ENCODE measurements around the gene KIAA1328. TPM values are rescaled to one million over a fixed set of nuclear protein-coding genes. Genes with fewer than 3 reads are reported as not detected.

The KIAA1328 gene
- total and polyA plus RNA-seq, 7 donors = 2.1 to 18.9 (median 12.5) TPM

GRCh38 chr18:37180086-37180485, 351.2 kb downstream of the KIAA1328 start:
- no peaks in the 10 kb centered on the region for H3K27me3 ChIP-seq

GRCh38 chr18:37182340-37183135, 353.6 kb downstream of the KIAA1328 start:
- no peaks in the 10 kb centered on the region for H3K4me1 ChIP-seq
- H3K9me3 ChIP-seq = no peaks in the 10 kb centered on the region

More at GRCh38 chr18:37180086-37180485, 351.2 kb downstream of the KIAA1328 start:
- Histone ChIP-seq H3K9me3 (no peaks in the 10 kb centered on the region), H3K4me3 (no peak overlapping the region), H3K36me3 (no peaks in the 10 kb centered on the region), H3K4me1 (peaks cover 0 to 6% (median 0%) of the 10 kb centered on the region in 4 donors), H3K27ac (no peak overlapping the region)
- WGBS, 2 donors = 88 to 95% methylated on average over 5 of the region's 5 CpGs
- DNase-seq = no peak
- intact Hi-C loops (cut with DNase I) = no loop called here
- TF ChIP-seq CTCF (IDR thresholded peaks at IDR 0.05) = no peak
- no peak for TF ChIP-seq POLR2A (IDR thresholded peaks at IDR 0.05)
- TF ChIP-seq EP300 (IDR thresholded peaks at IDR 0.05) = no peak

GRCh38 chr18:37184209-37184868, 355.4 kb downstream of the KIAA1328 start:
- no peak for DNase-seq
- H3K27me3 ChIP-seq = no peaks in the 10 kb centered on the region
- H3K27ac ChIP-seq = no peak overlapping the region
- H3K4me1 ChIP-seq = no peaks in the 10 kb centered on the region
- WGBS, 2 donors = 89 to 92% methylated on average over 4 of the region's 4 CpGs
- intact Hi-C loops (cut with DNase I) = no loop called here
- no peaks in the 10 kb centered on the region for H3K9me3 ChIP-seq
- no peaks in the 10 kb centered on the region for H3K36me3 ChIP-seq
- H3K4me3 ChIP-seq = no peak overlapping the region
- TF ChIP-seq POLR2AphosphoS5 (IDR thresholded peaks at IDR 0.05) = no peak
- no peak for TF ChIP-seq CTCF (IDR thresholded peaks at IDR 0.05)
- TF ChIP-seq POLR2A (IDR thresholded peaks at IDR 0.05) = no peak
- no peak for TF ChIP-seq EP300 (IDR thresholded peaks at IDR 0.05)

More at GRCh38 chr18:37182340-37183135, 353.6 kb downstream of the KIAA1328 start:
- intact Hi-C loops (cut with DNase I) = no loop called here
- Histone ChIP-seq H3K36me3 (no peaks in the 10 kb centered on the region), H3K27ac (no peak overlapping the region), H3K27me3 (no peaks in the 10 kb centered on the region), H3K4me3 (no peak overlapping the region)
- 92 to 95% methylated on average over 1 of the region's 1 CpG for WGBS, 2 donors
- DNase-seq = no peak
- TF ChIP-seq POLR2A (IDR thresholded peaks at IDR 0.05) (no peak), EP300 (IDR thresholded peaks at IDR 0.05) (no peak), CTCF (IDR thresholded peaks at IDR 0.05) (no peak), POLR2AphosphoS5 (IDR thresholded peaks at IDR 0.05) (no peak)

- no peak for TF ChIP-seq POLR2AphosphoS5 (IDR thresholded peaks at IDR 0.05)
- no peak for TF ChIP-seq POLR2A (IDR thresholded peaks at IDR 0.05)
- TF ChIP-seq EP300 (IDR thresholded peaks at IDR 0.05) = no peak
- TF ChIP-seq CTCF (IDR thresholded peaks at IDR 0.05) = no peak
- Histone ChIP-seq H3K27ac (no peak overlapping the region), H3K27me3 (no peaks in the 10 kb centered on the region), H3K4me3 (no peak overlapping the region), H3K9me3 (no peaks in the 10 kb centered on the region), H3K36me3 (no peaks in the 10 kb centered on the region), H3K4me1 (no peaks in the 10 kb centered on the region)
- DNase-seq = no peak
- intact Hi-C loops (cut with DNase I) = no loop called here
- WGBS, 2 donors = 95 to 98% methylated on average over 4 of the region's 4 CpGs
Observed at GRCh38 chr18:37188016-37188791, 359.3 kb downstream of the KIAA1328 start.
